CD4-positive, alpha-beta memory T cell (primary cell): ENCODE measurements around the gene C2CD2L. TPM values are rescaled to one million over a fixed set of nuclear protein-coding genes. Genes with fewer than 3 reads are reported as not detected.
A peak's percentile ranks its signal among the peaks of the same experiment; 100 is the strongest.

Experiments
- CTCF ChIA-PET: fragments of 350-600 bp; sonication (Branson Sonifier 250); formaldehyde crosslinking; loops from one replicate; lab custom pipeline; 2021; ENCODE audit warnings: inconsistent platforms; ENCODE audit not compliant: partially characterized antibody; lab: Charles Lee
- POLR2A ChIA-PET: fragments of 350-600 bp; sonication (Branson Sonifier 250); formaldehyde crosslinking; loops from one replicate; lab custom pipeline; 2021; ENCODE audit not compliant: partially characterized antibody; lab: Charles Lee
- DNase-seq, 5 donors: peaks; one replicate each; pipeline versions ENCODE4 v3.0.0 to v3.0.0-alpha.2; 2020 to 2022; ENCODE audit warnings: mixed read lengths in 1 of 5
- H3K27ac ChIP-seq: one replicate; pipeline ENCODE4 v1.7.0; 2013; ENCODE audit warnings: low read depth, low read length
- H3K27me3 ChIP-seq: 2 replicates; pipeline ENCODE4 v1.7.0; 2013; ENCODE audit warnings: mild to moderate bottlenecking, low read length, moderate library complexity; ENCODE audit not compliant: insufficient read depth
- H3K36me3 ChIP-seq: 2 replicates; pipeline ENCODE4 v1.7.0; 2013; ENCODE audit warnings: mild to moderate bottlenecking, low read length, moderate library complexity; ENCODE audit not compliant: insufficient read depth
- H3K4me1 ChIP-seq: 2 replicates; pipeline ENCODE4 v1.7.0; 2013; ENCODE audit warnings: mild to moderate bottlenecking, low read length, moderate library complexity; ENCODE audit not compliant: insufficient read depth
- H3K4me3 ChIP-seq, 2 donors: one replicate each; pipeline ENCODE4 v1.7.0; 2013; ENCODE audit warnings: low read length in 2 of 2, mild to moderate bottlenecking in 1 of 2
- H3K9me3 ChIP-seq, 2 donors: one replicate each; pipeline ENCODE4 v1.7.0; 2013; ENCODE audit warnings: low read length in 2 of 2, control low read depth in 1 of 2; ENCODE audit not compliant: control insufficient read depth in 1 of 2
- H3K27ac Mint-ChIP-seq, 7 donors: one replicate each; pipeline ENCODE4 v1.8.0; 2020 to 2021; ENCODE audit warnings: mixed read lengths in 7 of 7, mild to moderate bottlenecking in 6 of 7, inconsistent platforms in 3 of 7, moderate library complexity in 3 of 7
- H3K27me3 Mint-ChIP-seq, 2 donors: one replicate each; pipeline ENCODE4 v1.8.0; 2020 to 2021; ENCODE audit warnings: mixed read lengths in 2 of 2
- H3K36me3 Mint-ChIP-seq, 2 donors: one replicate each; pipeline ENCODE4 v1.8.0; 2020 to 2021; ENCODE audit warnings: mixed read lengths in 2 of 2, inconsistent platforms in 1 of 2, mild to moderate bottlenecking in 1 of 2
- H3K4me1 Mint-ChIP-seq, 4 donors: one replicate each; pipeline ENCODE4 v1.8.0; 2020 to 2021; ENCODE audit warnings: mixed read lengths in 4 of 4, mild to moderate bottlenecking in 1 of 4
- H3K4me3 Mint-ChIP-seq, 8 donors: one replicate each; pipeline ENCODE4 v1.8.0; 2020 to 2021; ENCODE audit warnings: mixed read lengths in 8 of 8, mild to moderate bottlenecking in 7 of 8, moderate library complexity in 6 of 8, inconsistent platforms in 3 of 8
- H3K9me3 Mint-ChIP-seq, 8 donors: one replicate each; pipeline ENCODE4 v1.8.0; 2020 to 2021; ENCODE audit warnings: mixed read lengths in 8 of 8, mild to moderate bottlenecking in 5 of 8, inconsistent platforms in 3 of 8, moderate library complexity in 1 of 8
- intact Hi-C: fragments of 100-400 bp; cut with micrococcal nuclease; formaldehyde crosslinking; loops from one replicate; pipeline ENCODE4 v1.15.1; 2023
- polyA plus RNA-seq, 2 donors: library from polyadenylated mRNA; unstranded; fragments of 300-500 nt; fragmentation: Illumina TruSeq; gene quantifications; one replicate each; pipeline ENCODE4 v1.2.3, GENCODE V29; 2021
- total RNA-seq, 2 experiments: library from RNA; stranded (reverse); gene quantifications; one replicate each; pipeline ENCODE4 v1.2.3, GENCODE V29; 2021

The C2CD2L gene
- total and polyA plus RNA-seq, 4 experiments from 2014 or later, result 2.6 to 37.5 (median 24.2) TPM

DNA sequence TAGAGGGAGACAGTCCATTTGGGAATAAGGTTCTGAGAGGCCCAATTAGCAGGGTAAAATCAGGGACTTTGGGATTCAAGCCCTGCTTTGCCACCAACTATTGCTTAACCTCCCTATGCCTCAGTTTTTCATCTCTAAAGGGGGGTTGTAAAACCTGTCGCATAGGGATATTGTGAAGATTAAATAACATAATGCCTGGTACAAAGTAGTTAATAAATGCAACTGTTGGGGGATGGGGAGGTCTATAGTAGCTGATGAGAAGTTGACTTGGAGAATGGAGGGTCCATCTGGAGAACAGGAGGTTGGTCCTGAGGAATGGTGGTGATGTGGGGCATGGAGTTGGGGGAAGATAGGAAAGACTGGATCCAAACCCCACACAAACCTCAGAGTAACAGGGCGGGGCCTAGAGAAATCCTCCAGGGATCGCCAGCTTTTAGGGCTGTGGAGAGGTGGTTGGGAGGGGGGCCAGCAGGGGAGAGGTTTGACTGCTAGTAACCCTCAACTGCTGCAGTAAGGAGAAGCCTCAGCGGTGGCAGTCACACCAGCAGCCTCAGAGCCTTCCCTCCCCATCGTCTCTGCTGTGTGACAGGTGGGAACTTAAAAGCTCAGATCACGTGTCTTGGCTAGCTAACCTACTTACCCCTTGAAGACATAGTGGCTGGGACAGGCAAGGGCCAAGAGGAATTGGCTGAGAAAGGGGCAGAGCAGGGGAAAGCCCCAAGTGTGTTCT, 40.6 kb downstream of the C2CD2L start:
- Histone ChIP-seq H3K4me3 (no peak overlapping the region), H3K4me1 (peaks cover 14% of the 10 kb centered on the region), H3K9me3 (no peaks in the 10 kb centered on the region), H3K27ac (no peak overlapping the region), H3K36me3 (no peaks in the 10 kb centered on the region), H3K27me3 (peaks cover 13% of the 10 kb centered on the region)
- Mint-ChIP-seq H3K9me3 (no peaks in the 10 kb centered on the region), H3K4me1 (peaks cover 2 to 15% (median 9%) of the 10 kb centered on the region in 4 donors), H3K4me3 (peak overlapping the region; percentile 53 to 85 (median 78)), H3K36me3 (no peaks in the 10 kb centered on the region), H3K27ac (peak overlapping the region in 1 of 7 donors; percentile 33), H3K27me3 (peaks cover 15 to 32% of the 10 kb centered on the region in 2 donors)
- ChIA-PET POLR2A (interaction anchor here (1.5 to 2.9 kb wide), 2 partner anchors 26 to 46 kb away, joined by 7 to 10 read pairs; partner anchors contain the start of genes DPAGT1 and HINFP), CTCF (interaction anchor here (0.9 kb wide), 1 partner anchor 21 kb away, joined by 3 read pairs; the partner anchor contains the start of gene NLRX1)
- intact Hi-C loops, result loop anchor here (2.0 to 10.0 kb wide), 2 partner anchors 47 to 53 kb away; a partner anchor contains a TSS
- no peak for DNase-seq

DNA sequence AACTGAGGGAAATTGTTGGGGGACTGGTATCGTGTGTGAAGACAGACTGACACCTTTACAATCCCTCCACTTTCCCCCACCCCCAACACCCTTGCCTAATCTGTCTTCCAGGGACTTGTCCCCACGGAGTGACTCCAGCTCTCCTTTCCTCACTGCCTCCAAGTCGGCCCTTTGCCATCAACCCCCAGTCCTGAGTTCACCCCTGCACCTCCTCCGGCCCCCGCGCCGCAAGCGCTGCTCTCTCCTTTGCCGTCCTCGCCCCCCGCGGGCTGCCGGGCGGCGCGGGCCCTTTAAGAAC, 41.5 kb downstream of the C2CD2L start:
- ChIA-PET POLR2A (interaction anchor here (1.0 to 2.9 kb wide), 5 partner anchors 20 to 83 kb away, joined by 3 to 10 read pairs (median 6); partner anchors contain the start of genes DPAGT1, HINFP and NLRX1), CTCF (interaction anchor here (0.9 kb wide), 1 partner anchor 20 kb away, joined by 3 read pairs; the partner anchor contains the start of gene NLRX1)
- H3K27ac Mint-ChIP-seq, result no peak overlapping the region
- peaks cover 2 to 15% (median 9%) of the 10 kb centered on the region in 4 donors for H3K4me1 Mint-ChIP-seq
- peak overlapping the region in 1 of 2 donors; percentile 12 for H3K4me3 ChIP-seq
- peak overlapping the region; percentile 77 to 85 (median 80) for H3K4me3 Mint-ChIP-seq
- peaks cover 13% of the 10 kb centered on the region for H3K27me3 ChIP-seq
- intact Hi-C loops, result loop anchor here (2.0 to 10.0 kb wide), 2 partner anchors 46 to 54 kb away; a partner anchor contains a TSS
- peaks cover 10 to 33% of the 10 kb centered on the region in 2 donors for H3K27me3 Mint-ChIP-seq
- no peaks in the 10 kb centered on the region for H3K36me3 ChIP-seq
- no peak overlapping the region for H3K27ac ChIP-seq
- no peaks in the 10 kb centered on the region for H3K9me3 Mint-ChIP-seq
- no peak for DNase-seq
- peaks cover 14% of the 10 kb centered on the region for H3K4me1 ChIP-seq
- H3K9me3 ChIP-seq, result no peaks in the 10 kb centered on the region
- no peaks in the 10 kb centered on the region for H3K36me3 Mint-ChIP-seq

DNA sequence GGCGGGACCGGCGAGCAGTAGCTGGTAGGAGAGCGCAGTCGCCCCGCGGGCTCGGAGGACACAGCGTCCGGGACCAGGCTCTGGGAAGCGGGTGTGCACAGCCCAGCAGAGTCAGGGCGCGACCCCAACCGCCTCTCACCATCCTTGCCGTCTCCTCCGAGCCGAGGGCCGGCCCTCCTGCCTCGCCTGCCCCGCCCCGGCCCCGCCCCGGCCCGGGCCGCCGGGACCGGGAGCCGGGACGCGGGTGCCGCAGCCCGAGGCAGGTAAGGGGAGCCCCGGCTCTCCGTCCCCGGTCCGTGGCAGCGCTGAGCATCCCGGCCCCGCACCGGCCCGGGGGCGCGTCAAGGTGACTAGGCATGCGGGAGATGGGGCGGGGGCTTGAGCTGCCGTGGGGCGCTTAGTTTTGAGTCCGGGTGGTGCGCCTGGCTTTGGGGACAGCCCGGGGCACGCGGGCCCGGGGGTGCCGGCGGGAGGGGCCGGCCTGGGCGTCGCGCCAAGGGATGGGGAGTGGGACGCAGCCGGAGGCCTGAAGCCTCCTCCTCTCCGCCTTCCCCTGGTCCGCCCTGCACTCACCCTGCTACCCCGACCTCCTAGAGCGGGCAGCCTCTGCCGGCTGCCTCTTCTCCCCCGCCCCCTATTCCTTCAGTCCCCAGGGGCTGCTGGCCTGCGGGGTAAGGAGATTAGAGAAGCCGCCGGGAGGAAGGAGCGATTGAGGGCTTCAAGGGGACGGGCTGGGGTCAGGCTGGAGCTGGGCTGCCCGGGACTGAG, 42.1 kb downstream of the C2CD2L start, which contains the start of gene ABCG4:
ABCG4 (plus strand) TSS at position 35 of the 768 bp plus-strand sequence. CDS start 914 bp downstream, outside the sequence.
- no peak within 1 kb of the TSS for H3K27ac ChIP-seq
- Mint-ChIP-seq H3K9me3 (no peaks in the 10 kb centered on the region), H3K36me3 (no peaks in the 10 kb centered on the region), H3K27me3 (peaks cover 8 to 31% of the 10 kb centered on the region in 2 donors), H3K27ac (peak within 1 kb of the TSS in 1 of 7 donors; percentile 33), H3K4me1 (peaks cover 2 to 15% (median 9%) of the 10 kb centered on the region in 4 donors), H3K4me3 (peak within 1 kb of the TSS; percentile 77 to 85 (median 80))
- ChIA-PET POLR2A (interaction anchor here (1.0 to 2.9 kb wide), 5 partner anchors 20 to 84 kb away, joined by 3 to 10 read pairs (median 6); partner anchors contain the start of genes DPAGT1, HINFP and NLRX1), CTCF (interaction anchor here (0.9 kb wide), 1 partner anchor 20 kb away, joined by 3 read pairs; the partner anchor contains the start of gene NLRX1)
- H3K4me3 ChIP-seq, result peak within 1 kb of the TSS in 1 of 2 donors; percentile 12
- intact Hi-C loops, result loop anchor here (2.0 to 10.0 kb wide), 2 partner anchors 46 to 54 kb away; a partner anchor contains a TSS
- H3K9me3 ChIP-seq, result no peaks in the 10 kb centered on the region
- DNase-seq, result peak in 4 of 5 donors; percentile 11 to 30 (median 21)
- H3K4me1 ChIP-seq, result peaks cover 14% of the 10 kb centered on the region
- no peaks in the 10 kb centered on the region for H3K36me3 ChIP-seq
- peaks cover 13% of the 10 kb centered on the region for H3K27me3 ChIP-seq

DNA sequence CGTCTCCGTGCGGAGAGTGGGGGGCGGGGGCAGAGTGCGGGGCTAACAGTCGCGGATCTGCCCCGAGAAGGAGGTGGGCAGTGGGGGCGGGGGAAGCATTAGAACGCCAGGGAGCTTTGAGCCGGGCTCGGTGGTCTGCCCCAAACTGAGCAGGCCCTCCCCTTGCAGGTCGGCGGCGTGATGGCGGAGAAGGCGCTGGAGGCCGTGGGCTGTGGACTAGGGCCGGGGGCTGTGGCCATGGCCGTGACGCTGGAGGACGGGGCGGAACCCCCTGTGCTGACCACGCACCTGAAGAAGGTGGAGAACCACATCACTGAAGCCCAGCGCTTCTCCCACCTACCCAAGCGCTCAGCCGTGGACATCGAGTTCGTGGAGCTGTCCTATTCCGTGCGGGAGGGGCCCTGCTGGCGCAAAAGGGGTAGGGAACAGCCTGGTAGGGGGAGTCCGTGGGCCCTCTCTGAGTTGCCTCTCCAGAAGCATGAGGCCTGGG, 42.7 kb downstream of the C2CD2L start:
- peak overlapping the region in 7 of 8 donors; percentile 5 to 71 (median 44) for H3K4me3 Mint-ChIP-seq
- no peaks in the 10 kb centered on the region for H3K9me3 Mint-ChIP-seq
- Histone ChIP-seq H3K27ac (no peak overlapping the region), H3K27me3 (peaks cover 13% of the 10 kb centered on the region), H3K4me1 (peaks cover 14% of the 10 kb centered on the region), H3K4me3 (peak overlapping the region in 1 of 2 donors; percentile 12), H3K36me3 (no peaks in the 10 kb centered on the region), H3K9me3 (no peaks in the 10 kb centered on the region)
- H3K4me1 Mint-ChIP-seq, result peaks cover 2 to 15% (median 9%) of the 10 kb centered on the region in 4 donors
- intact Hi-C loops, result loop anchor here (2.0 to 10.0 kb wide), 2 partner anchors 45 to 55 kb away; a partner anchor contains a TSS
- no peak for DNase-seq
- peaks cover 8 to 31% of the 10 kb centered on the region in 2 donors for H3K27me3 Mint-ChIP-seq
- no peaks in the 10 kb centered on the region for H3K36me3 Mint-ChIP-seq
- ChIA-PET CTCF (interaction anchor here (0.8 kb wide), 1 partner anchor 19 kb away, joined by 5 read pairs; the partner anchor contains the start of gene NLRX1), POLR2A (interaction anchor here (0.8 to 2.9 kb wide), 4 partner anchors 19 to 55 kb away, joined by 4 to 10 read pairs (median 6); partner anchors contain the start of genes HINFP and NLRX1)
- H3K27ac Mint-ChIP-seq, result no peak overlapping the region

DNA sequence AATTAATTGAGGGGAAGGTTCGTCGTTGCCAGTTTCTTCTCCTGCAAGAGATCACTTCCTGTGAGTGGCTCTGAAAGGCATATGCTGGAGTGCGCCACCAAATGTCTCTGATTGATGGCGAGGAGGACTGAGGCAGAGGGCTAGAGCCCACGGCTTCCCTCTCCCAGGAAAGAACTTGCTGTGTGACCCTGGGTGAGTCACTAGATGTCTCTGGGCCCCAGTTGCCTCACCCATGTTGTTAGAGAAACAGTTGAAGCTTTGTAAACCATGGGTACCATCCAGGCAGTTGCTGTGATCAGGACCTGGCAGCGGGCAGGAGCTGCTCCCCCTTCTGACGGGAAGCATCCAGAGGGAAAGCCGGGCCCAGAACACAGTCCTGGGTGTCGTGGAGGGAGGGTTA, 44.9 kb downstream of the C2CD2L start:
- peaks cover 4 to 15% (median 9%) of the 10 kb centered on the region in 4 donors for H3K4me1 Mint-ChIP-seq
- H3K4me3 ChIP-seq, result no peak overlapping the region
- no peaks in the 10 kb centered on the region for H3K36me3 ChIP-seq
- no peak overlapping the region for H3K27ac ChIP-seq
- H3K27me3 Mint-ChIP-seq, result peaks cover 8 to 28% of the 10 kb centered on the region in 2 donors
- intact Hi-C loops, result no loop called here
- H3K27ac Mint-ChIP-seq, result no peak overlapping the region
- CTCF ChIA-PET, result interaction anchor here (0.9 to 1.0 kb wide), 2 partner anchors 9 to 172 kb away, joined by 4 read pairs; no protein-coding TSS in a partner anchor
- no peaks in the 10 kb centered on the region for H3K36me3 Mint-ChIP-seq
- no peaks in the 10 kb centered on the region for H3K9me3 Mint-ChIP-seq
- POLR2A ChIA-PET, result no interaction called here
- H3K4me1 ChIP-seq, result peaks cover 14% of the 10 kb centered on the region
- H3K4me3 Mint-ChIP-seq, result peak overlapping the region in 1 of 8 donors; percentile 15
- peaks cover 13% of the 10 kb centered on the region for H3K27me3 ChIP-seq
- no peak for DNase-seq
- no peaks in the 10 kb centered on the region for H3K9me3 ChIP-seq

DNA sequence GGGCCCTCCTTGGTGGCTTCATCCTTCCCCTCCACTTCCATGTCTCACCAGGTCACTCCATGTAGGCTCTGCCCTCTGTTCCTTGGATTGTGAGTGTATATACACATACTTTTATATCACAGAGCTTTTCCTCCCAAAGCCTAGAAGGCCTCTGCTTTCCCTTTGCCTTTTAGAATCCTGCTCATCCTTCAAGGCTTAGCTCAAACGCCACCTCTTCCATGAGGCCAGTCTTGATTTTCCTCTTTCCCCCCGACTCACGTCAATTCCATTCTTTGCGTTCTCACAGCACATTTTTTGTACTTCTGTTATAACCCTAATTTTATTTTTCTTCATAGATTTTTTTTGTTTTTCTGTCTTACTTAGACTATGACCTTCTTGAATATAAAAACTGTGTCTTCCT, 45.5 kb downstream of the C2CD2L start:
- ChIA-PET POLR2A (no interaction called here), CTCF (interaction anchor here (1.1 kb wide), 1 partner anchor 14 kb away, joined by 3 read pairs; no protein-coding TSS in a partner anchor)
- no peak for DNase-seq
- no peaks in the 10 kb centered on the region for H3K9me3 Mint-ChIP-seq
- H3K4me1 ChIP-seq, result peaks cover 14% of the 10 kb centered on the region
- H3K27ac Mint-ChIP-seq, result no peak overlapping the region
- H3K27ac ChIP-seq, result no peak overlapping the region
- no peaks in the 10 kb centered on the region for H3K9me3 ChIP-seq
- H3K36me3 Mint-ChIP-seq, result no peaks in the 10 kb centered on the region
- H3K27me3 ChIP-seq, result peaks cover 10% of the 10 kb centered on the region
- no peaks in the 10 kb centered on the region for H3K36me3 ChIP-seq
- no peak overlapping the region for H3K4me3 ChIP-seq
- H3K27me3 Mint-ChIP-seq, result peaks cover 8 to 23% of the 10 kb centered on the region in 2 donors
- intact Hi-C loops, result no loop called here
- H3K4me1 Mint-ChIP-seq, result peaks cover 4 to 11% (median 7%) of the 10 kb centered on the region in 4 donors
- no peak overlapping the region for H3K4me3 Mint-ChIP-seq
